HG03039 (cell line): ENCODE data around the gene C1orf174.

Experiments
- ATAC-seq: cut with Tn5 transposase; IDR thresholded peaks from one replicate; pipeline ENCODE4 v1.9.1; 2021; ENCODE audit warnings: mild to moderate bottlenecking, moderate library complexity; ENCODE audit not compliant: unreplicated experiment

C1orf174 gene

DNA sequence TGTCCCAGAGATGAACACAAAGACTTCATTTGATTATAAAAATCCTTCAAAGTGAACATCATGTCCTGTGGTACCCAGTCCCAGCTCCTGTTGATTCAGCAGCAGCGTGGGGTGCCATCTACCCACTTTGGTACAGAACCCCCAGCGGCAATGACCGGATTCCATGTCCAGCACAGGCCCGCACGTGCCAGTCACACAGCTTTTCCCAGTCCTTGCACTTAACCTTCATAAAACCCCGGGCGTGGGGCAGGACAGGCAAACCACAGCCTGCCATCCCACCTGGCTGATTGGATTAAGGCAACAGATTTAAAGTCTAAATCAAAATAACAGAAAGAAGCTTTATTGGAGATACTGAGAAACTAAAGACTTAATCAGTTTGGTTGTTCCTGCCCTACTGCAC, 58.6 kb downstream of the C1orf174 start:
- ATAC-seq, result no peak
